Peyer's patch (tissue), 4 donors: ENCODE measurements around the gene KCNE3. TPM values are rescaled to one million over a fixed set of nuclear protein-coding genes. Genes with fewer than 3 reads are reported as not detected.

Experiments used
- DNase-seq, 3 donors: peaks; one replicate each; pipeline ENCODE4 v3.0.0-alpha.2; 2017 to 2019
- H3K27ac ChIP-seq, 4 donors: fragments of 200-600 bp; sonication (generic); one replicate each; pipeline ENCODE4 v1.5.1; 2016 to 2019
- H3K27me3 ChIP-seq, 2 donors: fragments of 200-600 bp; sonication (generic); one replicate each; pipeline ENCODE4 v1.5.1; 2019
- H3K36me3 ChIP-seq, 3 donors: fragments of 200-600 bp; sonication (generic); one replicate each; pipeline ENCODE4 v1.5.1; 2016 to 2019
- H3K4me1 ChIP-seq, 4 donors: fragments of 200-600 bp; sonication (generic); one replicate each; pipeline ENCODE4 v1.5.1; 2016 to 2019
- H3K4me3 ChIP-seq, 4 donors: fragments of 200-600 bp; sonication (generic); 1 replicate in 3 of 4; 2 replicates in 1 of 4; pipeline ENCODE4 v1.5.1; 2016 to 2019; ENCODE audit warnings: mild to moderate bottlenecking in 1 of 4
- H3K9me3 ChIP-seq, 4 donors: fragments of 200-600 bp; sonication (generic); one replicate each; pipeline ENCODE4 v1.5.1; 2016 to 2019; ENCODE audit warnings: mild to moderate bottlenecking in 1 of 4
- CTCF ChIP-seq, 6 experiments: fragments of 450-650 bp in 4 of 6; fragments of 200-600 bp in 2 of 6; sonication (generic) in 1 of 6; IDR thresholded peaks; one replicate each; pipeline ENCODE4 v1.5.1; 2017 to 2019; ENCODE audit warnings: antibody characterized with exemption in 6 of 6, mild to moderate bottlenecking in 3 of 6, moderate library complexity in 1 of 6
- POLR2A ChIP-seq, 2 donors: fragments of 450-650 bp; IDR thresholded peaks; one replicate each; pipeline ENCODE4 v1.5.1; 2017; ENCODE audit warnings: antibody characterized with exemption in 2 of 2, mild to moderate bottlenecking in 2 of 2, moderate library complexity in 2 of 2
- total RNA-seq, 4 donors: library from RNA; depleted of rRNA; stranded (reverse); fragments of >200 nt; gene quantifications; one replicate each; pipeline ENCODE4 v1.1.0, GENCODE V29; 2016

Gene KCNE3
- total RNA-seq, 4 donors from 2014 or later: 13.5 to 86.0 (median 55.0) TPM

GRCh38 chr11:74438681-74439080 is 28.7 kb downstream of the KCNE3 start:
- no peak overlapping the region for H3K27ac ChIP-seq
- no peaks in the 10 kb centered on the region for H3K9me3 ChIP-seq
- no peak for DNase-seq
- no peaks in the 10 kb centered on the region for H3K27me3 ChIP-seq
- TF ChIP-seq POLR2A (IDR thresholded peaks at IDR 0.05) (no peak), CTCF (IDR thresholded peaks at IDR 0.05) (no peak)
- H3K4me3 ChIP-seq: no peak overlapping the region
- no peaks in the 10 kb centered on the region for H3K36me3 ChIP-seq
- H3K4me1 ChIP-seq: peaks cover 0 to 10% (median 1%) of the 10 kb centered on the region in 4 donors

GRCh38 chr11:74437441-74438042 is 29.8 kb downstream of the KCNE3 start:
- Histone ChIP-seq H3K4me3 (no peak overlapping the region), H3K4me1 (no peaks in the 10 kb centered on the region), H3K36me3 (no peaks in the 10 kb centered on the region), H3K27me3 (no peaks in the 10 kb centered on the region), H3K27ac (no peak overlapping the region), H3K9me3 (no peaks in the 10 kb centered on the region)
- TF ChIP-seq POLR2A (IDR thresholded peaks at IDR 0.05) (no peak), CTCF (IDR thresholded peaks at IDR 0.05) (no peak)
- DNase-seq: no peak

- no peaks in the 10 kb centered on the region for H3K36me3 ChIP-seq
- H3K4me3 ChIP-seq: no peak overlapping the region
- no peak for DNase-seq
- no peaks in the 10 kb centered on the region for H3K9me3 ChIP-seq
- no peak overlapping the region for H3K27ac ChIP-seq
- no peak for TF ChIP-seq POLR2A (IDR thresholded peaks at IDR 0.05)
- no peak for TF ChIP-seq CTCF (IDR thresholded peaks at IDR 0.05)
- H3K4me1 ChIP-seq: no peaks in the 10 kb centered on the region
- H3K27me3 ChIP-seq: no peaks in the 10 kb centered on the region
These were observed 32.8 kb downstream of the KCNE3 start for GRCh38 chr11:74434528-74434927.

GRCh38 chr11:74429205-74429604 is 38.1 kb downstream of the KCNE3 start:
- peaks cover 0 to 3% (median 0%) of the 10 kb centered on the region in 4 donors for H3K9me3 ChIP-seq
- no peak for DNase-seq
- H3K4me3 ChIP-seq: no peak overlapping the region
- H3K36me3 ChIP-seq: no peaks in the 10 kb centered on the region
- H3K27me3 ChIP-seq: no peaks in the 10 kb centered on the region
- H3K4me1 ChIP-seq: no peaks in the 10 kb centered on the region
- no peak for TF ChIP-seq POLR2A (IDR thresholded peaks at IDR 0.05)
- no peak for TF ChIP-seq CTCF (IDR thresholded peaks at IDR 0.05)
- no peak overlapping the region for H3K27ac ChIP-seq

GRCh38 chr11:74427384-74427886 is 39.9 kb downstream of the KCNE3 start:
- H3K4me3 ChIP-seq: no peak overlapping the region
- DNase-seq: no peak
- H3K27ac ChIP-seq: no peak overlapping the region
- no peaks in the 10 kb centered on the region for H3K4me1 ChIP-seq
- H3K27me3 ChIP-seq: no peaks in the 10 kb centered on the region
- TF ChIP-seq POLR2A (IDR thresholded peaks at IDR 0.05): no peak
- no peak for TF ChIP-seq CTCF (IDR thresholded peaks at IDR 0.05)
- H3K9me3 ChIP-seq: peaks cover 0 to 3% (median 0%) of the 10 kb centered on the region in 4 donors
- H3K36me3 ChIP-seq: no peaks in the 10 kb centered on the region
